GM18951 (cell line): Measurements from ENCODE around the gene WWOX.
"Not testable (repeated sequence)": the region's sequence is repeated elsewhere in the genome, so short reads cannot be mapped to it uniquely, and the experiment has no call there.

Source experiments
- POLR2A ChIP-seq: IDR thresholded peaks from 4 replicates; pipeline ENCODE4 v1.6.1; 2011; ENCODE audit warnings: mild to moderate bottlenecking; ENCODE audit not compliant: insufficient read length, insufficient read depth; ENCODE audit errors: extremely low read depth
- in situ Hi-C: fragments of 300-500 bp; cut with MboI; formaldehyde crosslinking; loops from one replicate; pipeline ENCODE4 v1.12.0; 2022; ENCODE audit warnings: low sequenced_read_pairs, mixed read lengths, inconsistent platforms; ENCODE audit not compliant: unreplicated experiment

WWOX gene

DNA sequence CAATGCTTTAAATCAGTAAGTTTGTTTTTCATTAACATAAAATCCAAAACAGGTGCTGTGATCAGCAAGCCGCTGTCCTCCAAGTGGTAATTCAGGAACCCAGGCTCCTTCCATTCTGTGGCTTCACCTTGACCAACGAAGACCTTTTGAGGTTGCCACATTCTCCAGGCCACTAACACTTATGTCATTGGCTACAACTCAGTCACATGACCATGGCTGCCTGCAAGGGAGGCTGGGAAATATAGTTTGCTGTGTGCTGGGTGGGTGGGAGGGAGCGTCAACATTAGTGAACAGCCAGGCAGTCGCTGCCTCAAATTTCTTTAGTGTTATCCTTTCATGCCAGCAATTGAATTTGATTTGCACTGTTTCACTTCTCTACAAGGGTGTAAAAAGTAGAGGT is 951.9 kb downstream of the WWOX start:
- no peak for TF ChIP-seq POLR2A
- in situ Hi-C loops = no loop called here

DNA sequence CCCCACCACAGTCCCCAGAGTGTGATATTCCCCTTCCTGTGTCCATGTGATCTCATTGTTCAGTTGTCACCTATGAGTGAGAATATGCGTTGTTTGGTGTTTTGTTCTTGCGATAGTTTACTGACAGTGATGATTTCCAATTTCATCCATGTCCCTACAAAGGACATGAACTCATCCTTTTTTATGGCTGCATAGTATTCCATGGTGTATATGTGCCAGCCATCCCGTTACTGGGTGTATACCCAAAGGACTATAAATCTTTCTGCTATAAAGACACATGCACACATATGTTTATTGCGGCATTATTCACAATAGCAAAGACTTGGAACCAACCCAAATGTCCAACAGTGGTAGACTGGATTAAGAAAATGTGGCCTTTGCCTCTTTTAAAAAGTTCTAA is 952.7 kb downstream of the WWOX start:
- in situ Hi-C loops = not testable (repeated sequence)

DNA sequence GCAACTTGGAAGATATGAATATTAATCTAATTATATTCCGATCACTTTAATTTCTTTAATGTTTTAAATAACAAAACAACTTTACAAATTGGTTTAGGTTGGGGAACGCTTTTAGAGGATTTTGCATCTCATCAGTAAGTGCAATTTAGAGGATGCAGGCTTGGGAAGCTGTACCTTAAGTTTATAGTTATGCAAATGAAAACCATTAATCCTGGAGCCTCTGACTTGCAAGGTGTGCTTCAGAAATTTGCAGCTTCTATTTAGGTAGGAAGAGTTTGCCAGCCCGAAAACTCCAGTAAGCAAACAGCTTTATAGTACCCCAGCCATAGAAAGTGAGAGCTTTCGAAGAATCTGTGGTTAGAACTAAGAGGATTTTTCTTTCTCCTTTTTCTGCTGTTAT is 954.1 kb downstream of the WWOX start:
- no peak for TF ChIP-seq POLR2A
- in situ Hi-C loops = no loop called here

DNA sequence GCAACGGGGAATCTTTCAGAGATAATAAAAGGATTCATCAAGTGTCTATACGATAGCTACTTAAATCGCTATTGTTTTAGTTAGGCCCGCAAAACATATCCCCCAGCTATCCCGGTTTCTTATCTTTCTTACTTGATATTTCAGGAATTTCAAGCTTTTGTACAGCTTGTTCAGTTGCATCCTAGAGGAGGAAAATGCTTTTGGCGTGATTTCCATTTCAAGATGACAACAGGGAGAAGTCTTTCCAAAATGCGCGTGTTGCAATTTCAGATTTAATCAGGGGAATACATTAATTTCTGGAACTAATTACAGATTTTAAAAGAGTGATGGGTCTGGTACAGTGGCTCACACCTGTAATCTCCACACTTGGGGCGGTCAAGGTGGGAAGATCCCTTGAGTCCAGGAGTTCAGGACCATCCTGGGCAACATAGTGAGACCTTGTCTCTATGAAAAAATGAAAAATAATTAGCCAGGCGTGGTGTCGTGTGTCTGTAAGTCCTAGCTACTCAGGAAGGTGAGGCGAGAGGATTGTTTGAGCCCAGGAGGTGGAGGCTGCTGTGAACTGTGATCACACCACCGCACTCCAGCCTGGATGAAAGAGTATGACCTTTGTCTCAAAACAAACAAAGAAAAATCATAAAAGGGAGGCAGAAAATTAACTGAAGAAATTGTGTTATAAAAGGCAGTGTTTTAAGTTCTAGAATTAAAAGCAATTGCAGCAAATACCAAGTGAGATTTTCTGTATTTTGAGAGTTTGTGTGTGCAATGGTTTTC is 954.9 kb downstream of the WWOX start:
- in situ Hi-C loops = no loop called here
- no peak for TF ChIP-seq POLR2A

DNA sequence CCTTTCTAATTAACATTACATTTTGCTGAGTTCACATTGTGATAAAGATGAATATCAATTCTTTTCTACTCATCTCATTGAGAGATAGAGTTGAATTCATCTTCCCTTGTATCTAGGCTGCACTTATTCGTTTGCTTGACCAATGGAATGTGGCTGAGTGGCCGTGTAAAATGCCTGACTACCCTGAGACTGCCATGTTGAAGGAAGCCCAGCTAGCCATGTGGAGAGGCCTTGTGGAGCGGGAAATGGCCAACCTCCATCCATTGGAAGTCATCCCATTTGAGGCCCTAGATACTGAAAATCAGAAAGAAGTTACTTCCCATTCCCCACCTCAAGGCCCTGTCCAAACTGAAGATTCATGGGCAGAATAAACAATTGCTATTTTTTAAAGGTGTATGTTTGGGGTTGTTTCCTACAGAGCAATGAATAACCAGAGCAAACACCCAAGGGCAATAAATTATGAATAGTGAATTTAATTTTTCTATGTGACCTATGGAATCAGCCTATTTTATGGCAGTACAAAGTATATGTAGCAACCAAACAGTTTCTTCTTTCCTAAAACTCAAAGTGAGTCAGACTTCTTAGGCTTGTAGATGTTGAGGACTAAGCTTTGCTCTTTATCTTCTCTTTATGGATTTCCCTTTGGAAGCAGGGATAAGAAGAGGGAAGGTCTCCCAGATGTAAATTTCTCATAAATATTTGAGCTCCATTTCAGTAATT is 956.0 kb downstream of the WWOX start:
- no peak for TF ChIP-seq POLR2A
- in situ Hi-C loops = no loop called here

DNA sequence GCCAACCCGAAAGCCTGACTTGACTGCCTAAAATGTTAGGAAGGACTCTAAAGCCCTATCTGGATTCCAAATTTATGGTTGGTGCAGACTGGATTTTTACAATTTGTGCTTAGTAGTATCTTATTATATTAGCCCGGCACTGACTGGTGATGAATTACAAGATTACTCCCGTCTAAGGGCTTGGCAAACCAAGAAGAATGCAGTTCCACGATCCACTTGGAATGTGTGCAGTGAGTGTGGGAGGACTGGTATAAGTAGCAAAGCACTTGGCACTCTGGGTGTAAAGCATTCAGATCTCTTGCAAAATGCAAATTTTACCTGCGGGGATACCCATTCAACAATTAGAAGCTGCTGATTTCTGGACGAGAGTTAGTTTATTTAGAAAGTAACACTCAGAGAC is 961.7 kb downstream of the WWOX start:
- in situ Hi-C loops = no loop called here
- TF ChIP-seq POLR2A = no peak

DNA sequence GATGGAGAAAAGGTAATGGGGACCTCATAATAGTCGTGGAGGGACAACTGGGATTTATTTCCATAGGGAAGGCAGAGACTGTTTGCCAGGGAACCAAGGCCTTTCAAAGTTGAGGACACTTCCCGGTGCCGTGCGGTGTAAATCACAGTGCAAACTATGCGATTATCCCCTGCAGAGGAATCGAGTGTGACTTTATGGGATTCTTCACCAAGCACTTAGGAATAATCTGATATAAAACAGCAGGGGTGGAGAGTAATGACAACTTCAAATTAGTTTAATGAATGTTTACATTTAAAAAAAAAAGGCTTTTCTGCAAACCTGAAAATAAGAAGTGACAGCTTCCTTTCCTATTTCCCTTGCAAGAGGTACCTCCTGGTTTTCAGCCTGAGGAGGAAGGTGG is 962.9 kb downstream of the WWOX start:
- TF ChIP-seq POLR2A = no peak
- in situ Hi-C loops = no loop called here

DNA sequence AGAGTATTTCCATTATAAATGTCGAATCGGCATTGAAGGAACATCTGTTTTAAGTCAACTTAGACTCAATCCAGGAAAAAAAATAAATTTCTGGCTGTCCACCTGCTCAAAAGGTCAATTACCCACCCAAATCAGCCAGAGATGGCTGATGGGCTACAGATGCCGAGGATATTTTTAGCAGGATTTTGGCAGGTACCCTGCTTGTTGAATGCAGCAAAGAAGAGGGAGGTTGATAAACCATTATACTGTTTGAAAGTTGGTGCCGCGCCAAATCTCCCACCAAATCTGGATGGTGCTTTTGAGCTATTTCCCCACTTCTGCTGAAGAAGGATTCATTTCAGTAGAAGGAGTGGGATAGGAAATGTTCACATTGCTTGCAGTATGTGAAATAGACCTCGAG is 963.4 kb downstream of the WWOX start:
- in situ Hi-C loops = no loop called here

DNA sequence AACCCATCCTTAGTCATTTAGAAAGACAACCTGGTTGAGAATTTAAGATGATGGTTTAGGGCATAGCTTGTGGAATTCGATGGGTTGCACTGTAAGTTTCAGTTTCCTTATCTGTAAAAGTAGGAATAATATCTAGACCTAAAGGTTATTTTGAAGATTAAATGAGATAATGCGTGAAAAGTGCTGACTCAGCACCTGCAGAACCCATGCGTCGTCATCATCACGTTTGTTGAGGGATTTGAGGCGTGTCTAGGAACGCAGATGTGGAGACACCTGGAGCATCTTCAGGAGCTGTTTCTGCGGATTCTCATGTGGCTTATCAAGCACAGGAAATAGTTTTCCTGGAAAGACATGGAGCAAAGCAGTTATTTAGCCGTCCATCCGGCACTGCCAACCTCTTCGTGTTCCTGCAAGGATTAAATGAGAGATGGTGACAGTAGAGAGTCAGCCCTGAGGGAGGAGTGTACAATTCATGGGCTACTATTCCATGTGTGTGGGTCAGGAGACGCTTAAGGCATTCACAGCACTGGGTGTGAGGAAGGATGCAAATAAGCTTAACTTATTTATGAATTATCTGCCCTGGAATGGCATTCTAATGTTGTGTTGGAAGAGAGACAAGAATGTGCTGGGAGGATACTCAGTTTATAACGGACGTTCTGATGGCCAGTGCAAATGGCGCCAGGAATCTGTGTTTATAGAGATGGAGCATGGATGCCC is 965.0 kb downstream of the WWOX start:
- in situ Hi-C loops = no loop called here
- TF ChIP-seq POLR2A = no peak

More for the DNA sequence above, 963.4 kb downstream of the WWOX start:
- TF ChIP-seq POLR2A = no peak

DNA sequence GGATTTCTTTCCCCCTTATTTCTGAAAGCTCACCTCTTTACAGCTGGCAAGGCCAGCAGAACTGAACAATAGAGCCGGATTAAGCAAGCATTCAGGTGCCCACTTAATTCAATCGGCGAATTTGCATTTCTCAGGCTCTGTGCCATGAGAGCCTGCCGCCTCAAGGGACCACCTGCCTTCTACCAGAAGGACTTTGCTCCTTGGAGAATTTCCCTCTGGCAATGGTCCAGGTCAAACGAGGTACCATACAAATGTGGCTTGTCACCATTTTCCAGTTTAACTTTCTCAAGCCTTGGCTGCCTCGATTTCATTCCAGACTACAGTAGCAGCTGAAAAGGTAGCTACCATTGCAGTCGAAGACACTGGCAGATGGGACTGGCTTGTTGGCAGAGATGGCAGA is 967.1 kb downstream of the WWOX start:
- no peak for TF ChIP-seq POLR2A
- in situ Hi-C loops = no loop called here

DNA sequence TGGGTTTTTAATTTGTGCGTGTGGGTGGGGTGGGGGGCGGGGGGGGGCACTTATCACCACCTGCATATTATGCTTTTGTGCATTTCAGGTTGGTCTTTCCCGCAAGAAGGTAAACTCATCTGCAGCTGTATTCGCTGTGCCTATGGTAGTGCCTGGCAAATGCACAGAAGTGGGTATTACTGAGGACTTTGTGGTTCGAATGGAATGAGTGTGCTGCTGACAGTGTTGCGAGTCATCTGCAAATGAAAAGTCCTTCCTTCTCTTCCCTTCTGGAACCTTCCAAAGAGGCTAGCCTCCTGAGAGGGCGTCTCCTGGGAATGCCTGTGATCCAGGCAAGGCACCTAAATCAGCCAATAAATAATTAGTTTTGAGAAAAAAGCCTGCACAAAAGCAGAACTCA is 968.1 kb downstream of the WWOX start:
- TF ChIP-seq POLR2A = no peak

DNA sequence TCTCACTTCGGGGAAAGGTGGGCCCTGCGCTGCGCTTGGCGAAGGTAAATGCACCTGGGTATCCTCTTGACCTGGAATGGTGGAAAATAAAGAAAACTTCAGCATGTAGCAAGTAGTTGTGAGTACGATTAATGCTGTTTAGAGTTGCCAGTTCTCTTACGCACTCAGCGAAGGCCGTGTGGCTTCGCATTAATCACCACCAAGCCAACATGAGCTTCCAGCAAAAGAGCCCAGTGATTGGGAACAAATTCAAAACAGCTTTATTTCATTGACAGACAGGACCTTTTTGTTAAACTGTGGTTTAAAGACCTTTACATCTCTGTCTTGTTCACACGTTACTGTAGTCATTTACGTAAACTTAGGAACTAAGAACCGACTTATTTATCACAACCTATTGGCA is 969.7 kb downstream of the WWOX start:
- TF ChIP-seq POLR2A = no peak
- in situ Hi-C loops = no loop called here

More for the DNA sequence above, 968.1 kb downstream of the WWOX start:
- in situ Hi-C loops = no loop called here

DNA sequence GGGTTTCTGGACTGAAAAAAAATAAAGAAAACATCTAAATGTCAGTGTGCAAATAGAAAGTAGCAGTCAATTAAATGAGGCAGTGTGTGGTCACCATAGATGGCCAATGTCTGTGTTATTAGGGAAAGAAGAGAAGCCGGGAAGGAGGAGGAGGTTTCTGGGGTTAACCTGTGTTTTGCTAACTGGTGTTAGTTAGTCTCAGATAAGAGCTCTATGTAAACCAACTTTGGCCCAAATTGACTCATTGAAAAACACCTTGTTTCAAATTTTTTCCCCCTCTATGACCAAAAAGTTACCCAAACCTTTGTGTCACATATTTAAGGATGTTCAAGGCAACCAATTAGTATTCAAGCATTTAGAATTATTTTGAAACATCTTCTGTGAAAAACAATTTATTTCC is 970.2 kb downstream of the WWOX start:
- in situ Hi-C loops = no loop called here
- TF ChIP-seq POLR2A = no peak

DNA sequence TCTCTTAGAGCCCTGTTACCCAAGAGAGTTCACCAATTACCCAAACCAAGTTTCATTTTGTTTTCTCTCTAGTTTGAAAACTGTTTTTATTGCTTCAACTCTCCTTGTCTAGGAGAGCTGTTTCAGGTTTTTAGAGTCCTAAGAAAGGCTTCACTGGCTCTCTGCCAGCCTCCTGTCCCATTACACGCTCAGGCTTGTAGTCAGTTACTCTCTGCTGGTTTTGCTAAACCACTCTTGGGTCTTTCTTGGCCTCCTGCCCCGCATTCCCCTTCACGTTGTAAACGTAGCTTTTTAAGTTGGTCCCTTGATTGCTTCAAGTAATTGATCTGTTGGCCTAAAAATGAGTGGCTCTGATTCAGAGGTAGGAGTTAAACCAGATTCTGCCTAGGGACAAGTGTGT is 972.0 kb downstream of the WWOX start:
- no peak for TF ChIP-seq POLR2A
- in situ Hi-C loops = no loop called here
